ENCODE results near the gene CRP.
"Not testable (repeated sequence)": the region's sequence is repeated elsewhere in the genome, so short reads cannot be mapped to it uniquely, and the experiment has no call there.

Gene CRP

DNA sequence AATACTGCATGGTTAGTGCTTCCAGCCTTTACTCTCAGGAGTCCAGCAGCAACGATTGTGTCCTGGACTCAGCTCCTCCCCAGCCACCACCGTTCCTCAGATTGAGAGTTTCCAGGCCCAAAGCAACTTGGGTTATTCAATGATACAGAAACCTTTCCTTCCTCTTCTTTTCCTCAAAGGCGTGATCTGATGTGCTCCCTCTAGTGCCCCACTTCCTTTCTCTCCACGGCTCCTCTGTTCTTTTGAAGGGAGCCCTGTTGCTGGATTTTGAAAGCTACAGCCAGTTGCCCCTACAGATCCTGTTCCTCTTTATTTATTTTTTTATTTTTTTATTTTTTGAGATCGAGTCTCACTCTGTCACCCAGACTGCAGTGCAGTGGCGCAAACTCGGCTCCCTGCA, 14.1 kb downstream of the CRP start:
- DNase-seq (ENCODE audit: low read depth, low spot score), result no peak

DNA sequence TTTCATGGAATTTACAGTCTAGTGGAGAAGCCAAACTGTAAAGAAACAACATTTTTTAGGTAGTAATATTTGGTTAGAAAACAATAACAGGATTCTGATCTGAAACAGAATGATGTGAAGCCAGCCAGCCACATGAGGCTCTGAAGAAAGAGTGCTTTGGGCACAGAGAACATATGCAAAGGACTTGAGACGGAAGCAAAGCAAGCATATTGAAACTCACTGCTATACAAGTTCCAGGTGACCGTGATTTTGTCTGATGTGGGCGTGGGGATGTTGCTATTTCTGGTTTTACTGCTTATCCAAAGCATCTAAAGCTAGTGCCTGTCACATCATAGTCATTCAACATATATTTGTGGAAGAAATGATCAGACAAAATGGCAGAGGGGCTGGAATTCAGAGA, 14.7 kb downstream of the CRP start:
- no peak for DNase-seq (ENCODE audit: low read depth, low spot score)

DNA sequence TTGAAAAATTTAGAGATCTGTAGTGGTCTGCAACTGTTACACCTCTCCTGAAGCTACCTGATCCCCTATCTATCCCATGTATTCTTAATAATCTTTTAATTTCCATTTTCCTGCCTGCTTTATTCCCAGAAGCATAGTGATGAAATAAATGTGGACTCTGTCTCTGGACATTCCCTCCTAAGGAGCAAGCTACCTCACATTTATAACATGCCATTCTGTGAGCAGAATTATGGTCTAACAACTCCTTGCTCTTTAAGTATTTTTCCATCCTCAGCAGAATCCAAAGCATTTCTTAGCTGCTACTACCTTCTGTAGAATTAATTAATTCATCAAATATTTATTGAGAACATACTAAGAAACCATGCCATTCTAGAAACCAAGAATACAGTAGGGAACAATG, 15.1 kb downstream of the CRP start:
- no peak for DNase-seq (ENCODE audit: low read depth, low spot score)

- DNase-seq (ENCODE audit: low read depth, low spot score), result no peak
Observed at GRCh38 chr1:159687511-159687910, 26.9 kb downstream of the CRP start.

- no peak for DNase-seq (ENCODE audit: low read depth, low spot score)
Observed at GRCh38 chr1:159686599-159687299, 27.6 kb downstream of the CRP start.

DNA sequence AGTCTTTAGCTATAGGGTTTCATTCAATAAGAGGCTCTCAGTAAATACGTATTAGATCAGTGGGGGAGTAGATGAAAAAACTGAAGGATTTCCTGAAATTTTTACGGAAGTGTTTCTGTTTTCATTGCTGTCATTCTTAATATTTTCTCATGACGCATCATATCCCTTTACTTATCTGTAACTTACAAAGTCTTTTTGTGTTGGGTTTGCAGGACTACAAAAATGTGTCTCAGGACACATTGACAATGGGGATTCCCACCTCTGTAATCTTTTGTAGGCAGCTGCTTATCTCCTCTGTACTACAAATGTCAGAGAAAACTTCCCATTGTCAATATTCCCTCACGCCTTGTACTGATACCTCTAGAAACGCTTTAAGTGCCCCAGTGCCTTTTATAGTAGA, 35.5 kb downstream of the CRP start:
- DNase-seq (ENCODE audit: low read depth, low spot score), result no peak

DNA sequence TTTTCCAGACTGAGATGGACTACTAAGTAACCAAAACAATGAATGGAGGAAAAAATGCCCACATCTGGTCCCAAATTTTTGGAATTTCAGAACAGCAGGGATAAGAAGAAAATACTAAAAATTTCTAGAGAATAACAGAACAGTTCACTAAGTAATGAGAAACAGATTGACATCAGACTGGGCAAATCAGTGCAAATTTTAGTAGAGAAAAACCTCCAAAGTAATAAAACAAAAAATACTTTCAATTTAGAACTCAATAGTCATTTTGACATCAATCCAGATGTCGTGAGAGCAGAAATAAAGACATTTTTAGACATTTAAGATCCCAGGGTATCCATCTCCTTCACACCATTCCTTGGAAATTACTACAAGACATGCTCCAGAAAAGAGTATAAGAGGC, 39.3 kb downstream of the CRP start:
- no peak for DNase-seq (ENCODE audit: low read depth, low spot score)

GRCh38 chr1:159672390-159672789, 42.0 kb downstream of the CRP start:
- DNase-seq (ENCODE audit: low read depth, low spot score), result not testable (repeated sequence)

DNA sequence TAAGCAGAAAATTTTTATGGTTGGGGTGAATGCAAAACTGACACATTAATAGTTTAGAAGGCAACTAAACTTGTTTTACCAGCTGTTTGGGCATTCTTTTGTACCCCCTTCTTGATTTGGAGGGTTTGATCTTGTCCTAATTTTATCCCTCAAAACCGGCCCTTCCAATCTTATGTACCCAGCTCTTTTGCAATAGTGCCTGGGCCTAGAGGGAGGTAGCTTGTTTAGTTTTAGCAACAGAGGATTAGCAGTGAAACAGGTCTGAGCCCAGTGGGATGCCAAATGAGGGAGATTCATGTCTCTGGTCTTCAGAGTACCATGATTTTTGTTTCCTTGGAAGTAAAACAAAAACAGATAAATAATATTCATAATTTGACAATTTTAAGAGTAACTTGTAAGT, 45.1 kb downstream of the CRP start:
- no peak for DNase-seq (ENCODE audit: low read depth, low spot score)

DNA sequence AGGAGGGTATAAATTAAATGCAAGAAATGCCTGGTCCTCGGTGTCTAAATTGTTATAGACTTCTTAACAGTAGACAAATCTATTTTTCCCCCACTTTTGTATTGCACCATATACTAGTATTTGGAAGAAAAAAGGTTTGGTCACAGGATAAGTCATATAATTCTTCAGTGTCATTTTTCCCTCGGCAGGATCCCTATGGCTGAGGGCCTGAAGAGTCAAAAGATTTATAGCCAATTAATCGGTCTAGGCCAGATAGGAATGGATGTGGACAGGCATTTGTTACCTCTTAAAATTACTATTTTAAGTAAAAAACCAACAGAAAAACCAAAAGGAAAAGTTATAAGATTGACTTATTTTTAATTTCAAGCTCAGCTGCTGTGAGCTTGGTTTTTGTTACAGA, 45.6 kb downstream of the CRP start:
- DNase-seq (ENCODE audit: low read depth, low spot score), result no peak

DNA sequence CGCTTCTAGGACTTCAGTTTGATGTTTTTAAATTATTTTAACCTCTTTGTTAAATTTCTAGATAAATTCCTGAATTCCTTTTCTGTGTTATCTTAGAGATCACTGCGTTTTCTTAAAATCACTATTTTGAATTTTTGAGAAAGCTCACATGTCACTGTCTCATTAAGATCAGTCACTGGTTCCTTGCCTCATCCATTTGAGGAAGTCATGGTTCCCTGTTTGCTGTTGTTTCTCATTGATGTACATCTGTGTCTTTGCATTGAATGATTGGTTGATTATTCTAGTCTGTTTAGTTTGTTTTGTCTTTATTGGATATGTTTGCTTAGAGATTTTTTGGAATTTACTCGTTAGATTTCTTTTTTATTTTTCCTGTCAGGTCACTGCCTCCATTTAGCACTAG, 50.1 kb downstream of the CRP start:
- DNase-seq (ENCODE audit: low read depth, low spot score), result no peak

GRCh38 chr1:159663552-159663951, 50.8 kb downstream of the CRP start:
- no peak for DNase-seq (ENCODE audit: low read depth, low spot score)

Measured in astrocyte of the hippocampus (primary cell).